ENCODE measurements around the gene GLOD5.
"Not testable (repeated sequence)": the region's sequence is repeated elsewhere in the genome, so short reads cannot be mapped to it uniquely, and the experiment has no call there.

GLOD5 gene

DNA sequence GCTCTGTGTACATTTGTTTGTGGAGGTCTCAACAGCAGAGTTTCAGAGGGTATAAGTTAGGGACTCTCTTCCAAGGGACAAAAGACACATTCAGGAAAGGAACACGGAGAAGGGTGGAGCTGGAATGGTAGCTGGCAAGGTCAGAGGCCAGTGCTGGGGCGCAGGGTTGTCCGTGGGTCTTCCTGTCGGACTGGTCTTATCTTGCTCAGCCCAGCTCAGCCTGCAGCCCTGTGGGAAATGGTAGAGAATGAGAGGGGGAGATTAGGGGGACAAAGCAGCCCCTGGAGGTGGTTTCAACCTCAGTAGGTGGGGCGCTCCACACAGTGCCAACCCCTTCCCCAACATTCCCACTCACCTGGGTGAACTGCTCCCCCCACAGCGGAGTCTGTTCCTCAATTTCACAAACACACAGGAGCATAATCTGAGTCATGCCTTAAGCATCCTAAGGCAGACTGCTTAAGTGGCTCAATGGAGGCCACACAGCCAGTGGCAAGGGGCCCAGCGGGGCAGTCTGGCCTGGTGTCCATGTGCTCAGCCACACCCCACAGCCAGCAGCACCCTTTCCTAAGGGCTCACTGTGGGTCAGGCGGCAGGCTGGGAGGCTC lies 33.5 kb downstream of the GLOD5 start:
- DNase-seq: no peak

DNA sequence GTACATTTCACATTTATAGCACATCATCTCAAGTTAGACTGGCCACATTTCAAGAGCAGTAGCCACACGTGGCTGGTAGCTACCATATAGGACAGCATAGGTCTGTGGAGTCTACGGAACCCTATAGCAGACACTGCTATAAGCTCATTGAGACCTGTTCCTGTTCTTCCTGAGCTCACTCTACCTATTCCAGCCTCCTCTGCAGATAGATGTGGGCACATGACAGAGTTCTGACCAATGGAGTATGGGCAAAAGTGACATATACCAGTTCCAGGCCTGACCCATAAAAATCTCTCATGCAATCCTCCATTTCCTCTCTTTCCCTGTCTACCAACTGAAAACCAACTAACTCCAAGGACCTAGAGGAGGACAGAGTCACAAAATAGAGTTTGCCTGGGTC lies 36.8 kb downstream of the GLOD5 start:
- no peak for DNase-seq

DNA sequence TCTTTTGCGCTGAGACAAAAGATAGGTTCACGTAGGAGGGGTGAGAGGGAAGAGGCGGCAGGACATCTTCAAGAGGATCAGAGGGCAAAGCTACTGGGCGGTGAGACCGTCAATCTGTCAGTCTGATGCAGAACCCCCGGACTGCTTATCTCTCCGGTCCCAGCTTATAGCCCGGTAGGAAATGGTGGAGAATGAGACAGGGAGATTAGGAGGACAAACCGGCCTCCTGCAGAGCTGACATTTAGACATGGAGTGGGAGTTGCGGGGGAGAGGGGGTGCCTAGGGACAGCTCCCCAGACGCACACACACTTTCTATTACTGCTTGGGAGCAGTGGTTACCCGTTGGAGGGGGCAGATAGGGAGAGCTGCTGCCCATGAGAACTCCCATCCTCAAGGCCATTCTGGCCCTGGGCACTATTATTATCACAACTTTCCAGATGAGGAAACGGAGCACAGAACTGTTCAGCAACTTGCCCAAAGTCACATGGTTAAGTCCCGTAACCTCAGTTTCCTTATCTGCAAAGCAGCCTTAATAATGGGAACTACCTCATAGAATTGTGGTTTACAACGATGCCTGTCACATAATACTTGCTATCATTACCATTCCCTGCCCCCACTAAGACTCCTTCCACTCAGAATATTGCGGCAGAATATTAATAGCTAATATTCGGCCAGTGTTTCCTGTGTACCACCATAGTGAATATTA lies 39.2 kb downstream of the GLOD5 start:
- DNase-seq: no peak

DNA sequence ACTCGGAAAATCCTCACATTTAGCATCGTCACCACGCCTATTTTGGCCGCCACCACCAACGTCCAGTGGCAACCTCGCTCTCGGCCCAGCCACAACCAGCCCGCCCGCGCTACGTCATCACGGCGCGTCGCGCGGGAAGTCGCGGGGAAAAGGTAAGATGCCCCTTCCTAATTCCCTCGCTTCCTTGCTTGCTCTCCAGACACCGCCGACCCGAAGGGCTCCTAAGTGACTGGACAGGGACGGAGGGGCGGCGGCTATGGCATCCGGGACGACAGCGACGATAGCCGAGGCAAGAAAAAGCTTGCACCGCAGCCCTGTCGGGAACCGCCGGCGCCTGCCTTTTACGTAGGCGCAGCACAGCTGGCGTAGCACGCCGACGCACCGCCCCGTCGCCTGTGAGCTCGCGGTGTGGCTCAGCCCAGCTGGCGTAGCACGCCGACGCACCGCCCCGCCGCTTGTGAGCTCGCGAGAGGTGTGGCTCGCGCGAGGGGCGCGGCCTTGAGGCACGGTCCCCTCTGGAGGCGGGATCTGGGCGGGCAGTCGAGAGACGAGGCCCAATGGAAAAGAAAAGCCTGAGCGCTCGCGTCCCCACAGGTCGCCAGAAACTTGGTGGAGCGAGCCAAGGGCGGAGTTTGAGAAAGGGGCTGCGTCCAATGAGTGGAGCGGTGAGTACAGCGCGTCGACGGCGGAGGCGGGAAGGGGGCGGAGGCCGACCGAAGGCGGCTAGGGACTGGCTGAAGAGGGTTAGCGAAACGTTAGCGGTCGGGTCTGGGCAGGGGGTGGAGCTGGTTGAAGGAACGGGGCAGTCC lies 39.9 kb downstream of the GLOD5 start, which contains the start of gene HDAC6:
HDAC6 (plus strand) TSS at position 788 of the 809 bp plus-strand sequence. CDS start 626 bp downstream, outside the sequence.
- DNase-seq: peak; percentile 100

DNA sequence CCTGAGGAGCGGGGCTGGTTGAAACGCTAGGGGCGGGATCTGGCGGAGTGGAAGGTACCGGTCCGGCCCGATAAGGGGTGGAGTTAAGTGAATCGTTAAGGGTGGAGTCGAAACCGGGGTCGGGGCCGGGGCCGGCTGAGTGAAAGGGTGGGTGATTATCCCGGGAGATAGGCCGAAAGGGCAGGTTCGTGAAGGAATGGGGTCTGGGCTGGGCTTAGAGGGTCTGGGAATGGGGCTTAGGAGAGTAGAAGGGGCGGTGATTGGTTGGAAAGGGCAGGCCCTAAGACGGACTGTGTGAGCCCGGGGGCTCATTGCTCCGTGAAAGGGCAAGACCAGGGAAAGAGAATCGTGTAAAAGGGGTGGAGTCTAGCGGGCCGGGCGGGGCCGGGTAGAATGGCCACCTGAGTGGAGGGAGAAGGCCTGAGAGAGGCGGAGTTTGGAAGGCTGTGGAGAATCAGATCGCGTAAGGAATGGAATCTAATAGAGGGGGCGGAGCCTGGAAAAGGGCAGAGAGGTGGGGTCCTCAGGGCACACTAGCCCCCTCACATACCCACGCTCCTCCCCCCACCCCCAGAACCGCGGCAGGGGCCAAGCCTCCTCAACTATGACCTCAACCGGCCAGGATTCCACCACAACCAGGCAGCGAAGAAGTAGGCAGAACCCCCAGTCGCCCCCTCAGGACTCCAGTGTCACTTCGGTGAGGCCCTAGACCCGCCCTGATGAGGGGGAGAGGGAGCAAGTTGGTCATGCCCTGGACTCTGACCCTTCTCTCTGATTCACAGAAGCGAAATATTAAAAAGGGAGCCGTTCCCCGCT lies 40.8 kb downstream of the GLOD5 start:
- DNase-seq: peak; percentile 71

DNA sequence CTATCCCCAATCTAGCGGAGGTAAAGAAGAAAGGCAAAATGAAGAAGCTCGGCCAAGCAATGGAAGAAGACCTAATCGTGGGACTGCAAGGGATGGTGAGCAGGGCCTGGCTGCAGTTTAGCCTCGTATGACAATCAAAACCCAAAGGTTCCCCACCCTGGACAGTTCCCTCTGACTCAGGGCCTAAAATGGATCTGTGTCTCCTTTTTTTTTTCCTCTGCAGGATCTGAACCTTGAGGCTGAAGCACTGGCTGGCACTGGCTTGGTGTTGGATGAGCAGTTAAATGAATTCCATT lies 41.3 kb downstream of the GLOD5 start:
- no peak for DNase-seq

DNA sequence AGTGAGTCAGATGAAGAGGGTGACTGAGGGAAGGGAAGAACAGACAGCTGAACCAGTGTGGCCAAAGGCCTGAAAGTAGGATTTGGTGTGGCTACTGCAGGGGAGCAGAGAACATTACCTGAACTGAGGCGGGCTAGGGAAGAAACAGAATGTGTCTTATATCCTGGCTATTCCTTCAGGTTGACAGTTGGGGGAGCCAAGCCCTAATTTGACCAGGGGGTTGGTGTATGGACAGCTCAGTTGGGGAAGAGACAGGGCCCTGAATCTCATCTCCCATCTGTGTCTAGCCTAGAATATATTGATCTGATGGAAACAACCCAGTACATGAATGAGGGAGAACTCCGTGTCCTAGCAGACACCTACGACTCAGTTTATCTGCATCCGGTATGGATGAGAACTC lies 44.5 kb downstream of the GLOD5 start:
- DNase-seq: no peak

DNA sequence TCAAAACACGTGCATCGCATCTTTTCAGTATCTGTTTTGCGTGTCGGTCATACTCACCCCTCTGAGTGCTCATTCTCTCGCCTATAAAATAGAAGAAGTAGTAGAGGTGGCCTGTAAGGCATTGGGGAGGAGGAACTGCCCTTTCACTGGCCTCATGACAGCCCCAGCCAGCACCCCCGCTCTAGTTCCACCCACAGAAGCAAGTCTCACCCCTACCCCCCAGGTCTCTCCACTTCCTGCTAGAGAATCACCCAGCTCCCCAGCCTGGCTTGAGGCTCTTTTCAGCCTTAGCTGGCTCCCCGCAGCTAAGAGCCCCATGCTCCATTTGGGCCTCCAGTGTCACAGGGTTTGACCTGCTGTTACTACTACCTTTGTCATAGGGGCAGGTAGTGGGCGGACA lies 52.1 kb downstream of the GLOD5 start:
- DNase-seq: no peak

DNA sequence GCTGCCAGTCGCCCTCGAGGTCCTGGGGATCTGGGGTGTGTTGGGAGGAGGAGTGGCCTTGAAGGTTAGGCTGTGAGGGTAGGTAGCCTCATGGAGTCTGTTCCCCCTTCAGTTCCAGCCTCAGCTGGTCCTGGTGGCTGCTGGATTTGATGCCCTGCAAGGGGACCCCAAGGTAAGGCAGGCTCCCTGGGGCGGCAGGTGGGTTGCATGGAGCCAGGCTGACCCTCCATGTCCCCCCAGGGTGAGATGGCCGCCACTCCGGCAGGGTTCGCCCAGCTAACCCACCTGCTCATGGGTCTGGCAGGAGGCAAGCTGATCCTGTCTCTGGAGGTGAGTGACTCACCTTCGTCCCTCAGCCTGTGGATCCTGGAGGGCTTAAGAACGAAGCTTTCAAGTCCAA lies 53.2 kb downstream of the GLOD5 start:
- no peak for DNase-seq

DNA sequence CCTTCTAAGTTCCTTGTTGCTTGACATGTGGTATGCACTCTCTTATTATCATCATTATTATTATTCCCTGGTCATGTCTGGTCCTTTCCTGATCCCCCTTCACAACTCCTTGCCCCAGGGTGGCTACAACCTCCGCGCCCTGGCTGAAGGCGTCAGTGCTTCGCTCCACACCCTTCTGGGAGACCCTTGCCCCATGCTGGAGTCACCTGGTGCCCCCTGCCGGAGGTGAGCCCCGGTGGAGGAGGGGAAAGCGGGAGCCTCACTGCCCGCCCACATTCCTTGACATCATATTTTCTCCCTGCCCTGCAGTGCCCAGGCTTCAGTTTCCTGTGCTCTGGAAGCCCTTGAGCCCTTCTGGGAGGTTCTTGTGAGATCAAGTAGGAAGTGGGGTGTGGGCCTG lies 53.7 kb downstream of the GLOD5 start:
- no peak for DNase-seq

DNA sequence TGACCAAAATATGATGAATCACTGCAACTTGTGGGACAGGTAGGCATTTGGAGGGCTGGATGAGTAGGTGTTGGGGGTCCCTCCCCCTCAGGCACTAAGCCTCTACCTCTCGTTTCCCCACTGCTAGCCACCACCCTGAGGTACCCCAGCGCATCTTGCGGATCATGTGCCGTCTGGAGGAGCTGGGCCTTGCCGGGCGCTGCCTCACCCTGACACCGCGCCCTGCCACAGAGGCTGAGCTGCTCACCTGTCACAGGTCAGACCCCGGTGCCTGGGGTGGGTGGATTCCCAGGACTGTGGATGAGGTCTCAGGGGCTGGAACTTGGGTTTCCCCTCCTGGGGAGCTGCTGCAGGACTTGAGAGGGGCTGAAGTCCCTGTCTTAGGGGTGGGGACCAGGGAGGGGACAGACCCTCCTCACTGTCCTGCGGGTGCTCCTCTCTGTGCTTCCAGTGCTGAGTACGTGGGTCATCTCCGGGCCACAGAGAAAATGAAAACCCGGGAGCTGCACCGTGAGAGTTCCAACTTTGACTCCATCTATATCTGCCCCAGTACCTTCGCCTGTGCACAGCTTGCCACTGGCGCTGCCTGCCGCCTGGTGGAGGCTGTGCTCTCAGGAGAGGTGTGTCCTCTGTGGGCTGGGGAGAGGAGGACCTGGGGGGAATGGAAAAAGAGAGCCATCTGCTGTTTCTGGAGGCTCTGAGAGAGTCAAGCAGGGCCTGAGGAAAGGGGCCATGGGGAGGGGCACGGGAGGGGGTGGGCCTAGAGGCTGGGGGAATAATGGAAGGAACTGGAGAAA lies 54.7 kb downstream of the GLOD5 start:
- DNase-seq: no peak

DNA sequence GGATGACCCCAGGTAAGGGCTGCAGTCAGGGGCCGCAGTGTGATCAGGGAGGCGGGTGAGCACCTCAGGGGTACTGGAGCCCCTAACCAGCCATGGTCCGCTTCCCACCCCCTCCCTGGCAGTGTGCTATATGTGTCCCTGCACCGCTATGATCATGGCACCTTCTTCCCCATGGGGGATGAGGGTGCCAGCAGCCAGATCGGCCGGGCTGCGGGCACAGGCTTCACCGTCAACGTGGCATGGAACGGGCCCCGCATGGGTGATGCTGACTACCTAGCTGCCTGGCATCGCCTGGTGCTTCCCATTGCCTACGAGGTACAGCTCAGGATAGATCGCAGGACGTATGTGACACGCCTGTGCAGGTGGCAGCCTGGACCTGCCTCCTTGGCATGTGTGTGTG lies 56.6 kb downstream of the GLOD5 start:
- no peak for DNase-seq

DNA sequence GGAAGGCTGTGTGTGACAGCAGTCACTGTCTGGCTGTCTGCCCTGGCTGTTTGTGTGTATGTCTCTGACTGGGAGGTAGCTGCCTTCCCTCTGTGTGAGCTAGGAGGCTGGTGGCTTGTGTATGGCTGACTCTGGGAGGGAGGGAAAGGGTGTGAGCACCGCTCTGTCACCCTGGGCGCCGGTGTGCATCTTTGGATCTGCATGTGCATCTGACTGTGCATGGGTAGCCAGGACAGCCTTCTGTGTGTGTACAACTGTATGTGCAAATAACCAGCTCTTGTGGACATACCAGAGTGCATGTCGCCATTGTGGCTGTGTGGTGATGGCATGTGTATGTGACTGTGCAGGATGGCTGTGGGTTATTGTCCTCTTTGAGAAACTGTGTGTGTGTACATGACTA lies 57.3 kb downstream of the GLOD5 start:
- DNase-seq: no peak

DNA sequence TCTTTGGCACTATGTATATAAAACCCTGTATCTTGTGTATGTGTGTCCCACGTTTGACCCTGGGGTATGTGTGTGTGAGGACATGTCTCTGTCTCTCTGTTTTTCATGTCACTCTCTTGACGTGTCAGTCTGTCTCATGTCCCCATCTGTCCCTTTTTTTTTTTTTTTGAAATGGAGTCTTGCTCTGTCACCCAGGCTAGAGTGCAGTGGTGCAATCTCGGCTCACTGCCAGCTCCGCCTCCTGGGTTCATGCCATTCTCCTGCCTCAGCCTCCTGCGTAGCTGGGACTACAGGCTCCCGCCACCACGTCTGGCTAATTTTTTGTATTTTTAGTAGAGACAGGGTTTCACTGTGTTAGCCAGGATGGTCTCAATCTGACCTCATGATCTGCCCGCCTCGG lies 57.8 kb downstream of the GLOD5 start:
- not testable (repeated sequence) for DNase-seq

DNA sequence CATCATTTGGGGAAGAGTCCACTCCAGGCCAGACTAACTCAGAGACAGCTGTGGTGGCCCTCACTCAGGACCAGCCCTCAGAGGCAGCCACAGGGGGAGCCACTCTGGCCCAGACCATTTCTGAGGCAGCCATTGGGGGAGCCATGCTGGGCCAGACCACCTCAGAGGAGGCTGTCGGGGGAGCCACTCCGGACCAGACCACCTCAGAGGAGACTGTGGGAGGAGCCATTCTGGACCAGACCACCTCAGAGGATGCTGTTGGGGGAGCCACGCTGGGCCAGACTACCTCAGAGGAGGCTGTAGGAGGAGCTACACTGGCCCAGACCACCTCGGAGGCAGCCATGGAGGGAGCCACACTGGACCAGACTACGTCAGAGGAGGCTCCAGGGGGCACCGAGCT lies 61.5 kb downstream of the GLOD5 start:
- DNase-seq: no peak

Data from NCI-H2107 (cell line).